ENCODE data around the gene IFT172. TPM values are rescaled to one million over a fixed set of nuclear protein-coding genes. Genes with fewer than 3 reads are reported as not detected.

IFT172 gene
- polyA plus RNA-seq, 2 of the 4 experiments (the other 2 are of a cell fraction), result 14.0 to 21.6 TPM

DNA sequence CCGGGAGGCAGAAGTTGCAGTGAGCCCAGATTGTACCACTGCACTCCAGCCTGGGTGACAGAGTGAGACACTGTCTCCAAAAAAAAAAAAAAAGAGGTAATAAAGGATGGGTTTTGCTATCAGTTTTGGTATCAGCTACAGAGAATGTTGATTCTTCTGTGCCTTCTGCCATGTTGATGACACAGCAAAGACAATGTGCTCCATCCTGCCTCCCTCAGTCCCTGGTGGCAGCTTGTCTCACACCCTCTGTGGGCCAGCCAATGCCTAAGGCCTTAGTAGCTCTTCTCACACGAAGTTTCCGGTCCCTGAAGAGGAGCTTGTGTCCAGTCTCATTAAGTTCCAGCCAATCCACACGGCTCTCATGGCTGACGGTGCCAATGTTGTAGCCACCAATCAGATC lies 17.6 kb downstream of the IFT172 start:
- no peak overlapping the region for H3K27ac ChIP-seq
- H3K4me3 ChIP-seq, result no peak overlapping the region
- peak in 1 of 2 experiments; percentile 23 for DNase-seq (ENCODE audit: low read depth in 1 of 2, low spot score in 1 of 2)
- peak; percentile 29 to 30; a peak in 1 of 6 replicates for ATAC-seq
- ChIA-PET POLR2A (no interaction called here), CTCF (interaction anchor here (0.6 to 1.5 kb wide), 6 partner anchors 8 to 1658 kb away, joined by 3 to 5 read pairs (median 3); no protein-coding TSS in a partner anchor)
- FAIRE-seq, result no peak
- H3K9me3 ChIP-seq, result no peaks in the 10 kb centered on the region
- 89% methylated on average over 5 of the region's 5 CpGs for WGBS (ENCODE audit: missing lambda C conversion rate)
- TF ChIP-seq, protein P1, sequence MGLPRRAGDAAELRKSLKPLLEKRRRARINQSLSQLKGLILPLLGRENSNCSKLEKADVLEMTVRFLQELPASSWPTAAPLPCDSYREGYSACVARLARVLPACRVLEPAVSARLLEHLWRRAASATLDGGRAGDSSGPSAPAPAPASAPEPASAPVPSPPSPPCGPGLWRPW (IDR thresholded peaks at IDR 0.05), result no peak
- H3K4me1 ChIP-seq, result no peaks in the 10 kb centered on the region
- H3K4me2 ChIP-seq, result no peak overlapping the region

DNA sequence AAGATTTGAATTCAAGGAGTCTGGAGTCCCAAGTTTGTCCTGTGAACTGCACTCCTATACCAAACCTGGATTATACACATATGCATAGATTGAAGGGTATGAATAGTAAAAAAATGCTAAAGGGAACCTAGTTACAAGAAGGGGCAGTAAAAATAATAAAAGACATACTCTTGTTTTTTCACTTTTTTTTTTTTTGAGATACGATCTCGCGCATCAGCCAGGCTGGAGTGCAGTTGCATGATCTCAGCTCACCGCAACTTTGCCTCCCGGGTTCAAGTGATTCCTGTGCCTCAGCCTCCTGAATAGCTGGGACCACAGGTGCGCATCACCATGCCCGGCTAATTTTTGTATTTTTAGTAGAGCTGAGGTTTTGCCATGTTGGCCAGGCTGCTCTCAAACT lies 25.1 kb downstream of the IFT172 start:
- H3K4me1 ChIP-seq, result no peaks in the 10 kb centered on the region

DNA sequence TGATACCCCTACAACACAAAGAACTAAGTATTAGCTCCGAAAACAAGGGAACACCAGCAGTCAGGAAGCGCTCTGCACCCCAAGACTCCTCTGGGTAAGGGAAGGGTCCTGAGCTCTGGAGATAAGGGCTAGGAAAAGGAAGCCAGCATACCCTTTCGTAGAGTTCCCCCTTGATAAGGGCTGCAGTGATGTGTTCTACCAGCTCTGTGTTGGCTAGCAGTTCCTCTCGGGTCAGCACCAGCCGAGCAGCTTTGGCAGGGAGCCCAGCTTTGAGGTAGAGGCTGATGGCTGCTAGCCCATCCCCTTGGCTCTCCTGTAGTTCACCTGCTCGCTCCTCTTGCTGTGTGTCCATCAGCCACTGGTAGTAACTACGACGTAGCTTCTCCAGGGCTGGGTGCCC lies 28.4 kb downstream of the IFT172 start:
- TF ChIP-seq ZC3H11A (IDR thresholded peaks at IDR 0.05), result no peak
- TF ChIP-seq NPAS2 (CRISPR knock-in tag; IDR thresholded peaks at IDR 0.05; ENCODE audit: borderline replicate concordance), result no peak
- no peak for TF ChIP-seq RFX5 (IDR thresholded peaks at IDR 0.05)
- no peak for TF ChIP-seq JUN (IDR thresholded peaks at IDR 0.05)
- no peak for TF ChIP-seq NFE2L2 (conservative IDR thresholded peaks at IDR 0.05; ENCODE audit: low read length)
- TF ChIP-seq HEYL (CRISPR knock-in tag; IDR thresholded peaks at IDR 0.05), result no peak
- CTCF ChIA-PET, result interaction anchor here (0.6 to 0.8 kb wide), 2 partner anchors 11 to 1691 kb away, joined by 3 read pairs; no protein-coding TSS in a partner anchor
- Histone ChIP-seq H3K27ac (no peak overlapping the region), H3K4me2 (no peak overlapping the region), H3K4me3 (no peak overlapping the region), H3K4me1 (no peaks in the 10 kb centered on the region), H3K9me3 (no peaks in the 10 kb centered on the region)
- POLR2A ChIA-PET, result interaction anchor here (0.6 kb wide), 1 partner anchor 31 kb away, joined by 4 read pairs; no protein-coding TSS in a partner anchor
- WGBS (ENCODE audit: missing lambda C conversion rate), result 83% methylated on average over 8 of the region's 8 CpGs
- ATAC-seq (no peak), DNase-seq (ENCODE audit: low read depth in 1 of 2, low spot score in 1 of 2) (no peak), FAIRE-seq (no peak)

More for the DNA sequence above, 25.1 kb downstream of the IFT172 start:
- no peak overlapping the region for H3K27ac ChIP-seq
- no peak for ATAC-seq
- H3K4me3 ChIP-seq, result no peak overlapping the region
- no peak for DNase-seq (ENCODE audit: low read depth in 1 of 2, low spot score in 1 of 2)
- no peaks in the 10 kb centered on the region for H3K9me3 ChIP-seq
- WGBS (ENCODE audit: missing lambda C conversion rate), result 94% methylated on average over 7 of the region's 7 CpGs
- POLR2A ChIA-PET, result no interaction called here
- CTCF ChIA-PET, result no interaction called here
- FAIRE-seq, result no peak
- TF ChIP-seq CBX2 (IDR thresholded peaks at IDR 0.05; ENCODE audit: borderline replicate concordance, low read depth) (no peak), FOSL2 (IDR thresholded peaks at IDR 0.05) (no peak), FOSL2 (CRISPR knock-in tag; IDR thresholded peaks at IDR 0.05) (no peak), ZC3H11A (IDR thresholded peaks at IDR 0.05) (no peak), JUN (IDR thresholded peaks at IDR 0.05) (no peak), HEYL (CRISPR knock-in tag; IDR thresholded peaks at IDR 0.05) (no peak)
- TF ChIP-seq, protein P2, sequence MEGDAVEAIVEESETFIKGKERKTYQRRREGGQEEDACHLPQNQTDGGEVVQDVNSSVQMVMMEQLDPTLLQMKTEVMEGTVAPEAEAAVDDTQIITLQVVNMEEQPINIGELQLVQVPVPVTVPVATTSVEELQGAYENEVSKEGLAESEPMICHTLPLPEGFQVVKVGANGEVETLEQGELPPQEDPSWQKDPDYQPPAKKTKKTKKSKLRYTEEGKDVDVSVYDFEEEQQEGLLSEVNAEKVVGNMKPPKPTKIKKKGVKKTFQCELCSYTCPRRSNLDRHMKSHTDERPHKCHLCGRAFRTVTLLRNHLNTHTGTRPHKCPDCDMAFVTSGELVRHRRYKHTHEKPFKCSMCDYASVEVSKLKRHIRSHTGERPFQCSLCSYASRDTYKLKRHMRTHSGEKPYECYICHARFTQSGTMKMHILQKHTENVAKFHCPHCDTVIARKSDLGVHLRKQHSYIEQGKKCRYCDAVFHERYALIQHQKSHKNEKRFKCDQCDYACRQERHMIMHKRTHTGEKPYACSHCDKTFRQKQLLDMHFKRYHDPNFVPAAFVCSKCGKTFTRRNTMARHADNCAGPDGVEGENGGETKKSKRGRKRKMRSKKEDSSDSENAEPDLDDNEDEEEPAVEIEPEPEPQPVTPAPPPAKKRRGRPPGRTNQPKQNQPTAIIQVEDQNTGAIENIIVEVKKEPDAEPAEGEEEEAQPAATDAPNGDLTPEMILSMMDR (IDR thresholded peaks at IDR 0.05), result no peak
- no peak overlapping the region for H3K4me2 ChIP-seq

DNA sequence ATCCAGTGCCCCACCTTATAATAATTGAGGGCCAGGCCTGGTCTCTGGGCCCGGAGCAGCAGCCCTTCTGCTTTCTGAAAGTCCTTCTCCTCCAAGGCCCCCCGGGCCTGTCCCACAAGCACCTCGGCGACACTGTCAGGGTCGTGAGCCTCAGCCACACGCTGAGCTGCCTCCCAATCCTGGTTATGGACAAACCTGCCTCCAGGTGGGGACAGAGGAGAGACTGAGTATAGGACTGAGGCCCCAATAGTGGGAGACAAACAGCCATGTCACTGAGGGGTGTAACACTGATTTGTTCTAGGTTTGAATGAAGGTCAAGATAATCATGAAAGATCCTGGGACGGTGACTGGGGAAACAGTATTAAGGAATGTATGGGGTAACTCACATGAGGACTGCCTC lies 35.6 kb downstream of the IFT172 start:
- POLR2A ChIA-PET, result no interaction called here
- DNase-seq (ENCODE audit: low read depth in 1 of 2, low spot score in 1 of 2), result no peak

DNA sequence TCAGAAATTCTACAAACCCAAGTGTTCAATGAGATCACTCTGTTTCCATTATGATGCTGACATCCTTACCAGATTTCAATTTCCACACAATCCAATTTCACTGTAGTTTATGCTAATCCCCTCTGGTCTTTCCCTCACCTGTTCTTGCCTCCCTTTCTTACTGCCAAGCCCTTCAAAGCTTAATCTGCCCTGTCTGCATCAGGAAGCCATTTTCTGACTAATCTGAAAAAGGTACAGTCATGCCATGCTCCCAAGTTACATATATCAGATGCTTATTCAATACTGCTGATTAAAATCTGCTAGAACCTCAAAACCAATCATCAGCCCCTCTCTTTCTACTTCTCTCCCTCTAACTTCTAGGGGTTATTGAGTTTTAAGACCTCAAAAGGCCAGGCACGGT lies 38.4 kb downstream of the IFT172 start:
- H3K4me1 ChIP-seq, result no peaks in the 10 kb centered on the region
- ChIA-PET CTCF (interaction anchor here (1.2 kb wide), 1 partner anchor 232 kb away, joined by 3 read pairs; no protein-coding TSS in a partner anchor), POLR2A (no interaction called here)
- WGBS (ENCODE audit: missing lambda C conversion rate), result 93% methylated on average over 1 of the region's 1 CpG
- no peak for DNase-seq (ENCODE audit: low read depth in 1 of 2, low spot score in 1 of 2)
- H3K9me3 ChIP-seq, result no peaks in the 10 kb centered on the region
- H3K27ac ChIP-seq, result no peak overlapping the region
- no peak for ATAC-seq
- H3K4me3 ChIP-seq, result no peak overlapping the region
- no peak overlapping the region for H3K4me2 ChIP-seq
- FAIRE-seq, result no peak
- TF ChIP-seq POLR2A (IDR thresholded peaks at IDR 0.05; ENCODE audit: low read length) (no peak), KDM5A (IDR thresholded peaks at IDR 0.05) (no peak), KDM1A (IDR thresholded peaks at IDR 0.05; ENCODE audit: low read depth) (no peak), FOSB (CRISPR knock-in tag; IDR thresholded peaks at IDR 0.05) (no peak), GATA3 (IDR thresholded peaks at IDR 0.05; ENCODE audit: borderline replicate concordance) (no peak), POLR2AphosphoS2 (conservative IDR thresholded peaks at IDR 0.05; ENCODE audit: low read length) (no peak), RARB (CRISPR knock-in tag; IDR thresholded peaks at IDR 0.05) (no peak), NR3C1 (IDR thresholded peaks at IDR 0.05) (no peak)
- TF ChIP-seq, protein P3, sequence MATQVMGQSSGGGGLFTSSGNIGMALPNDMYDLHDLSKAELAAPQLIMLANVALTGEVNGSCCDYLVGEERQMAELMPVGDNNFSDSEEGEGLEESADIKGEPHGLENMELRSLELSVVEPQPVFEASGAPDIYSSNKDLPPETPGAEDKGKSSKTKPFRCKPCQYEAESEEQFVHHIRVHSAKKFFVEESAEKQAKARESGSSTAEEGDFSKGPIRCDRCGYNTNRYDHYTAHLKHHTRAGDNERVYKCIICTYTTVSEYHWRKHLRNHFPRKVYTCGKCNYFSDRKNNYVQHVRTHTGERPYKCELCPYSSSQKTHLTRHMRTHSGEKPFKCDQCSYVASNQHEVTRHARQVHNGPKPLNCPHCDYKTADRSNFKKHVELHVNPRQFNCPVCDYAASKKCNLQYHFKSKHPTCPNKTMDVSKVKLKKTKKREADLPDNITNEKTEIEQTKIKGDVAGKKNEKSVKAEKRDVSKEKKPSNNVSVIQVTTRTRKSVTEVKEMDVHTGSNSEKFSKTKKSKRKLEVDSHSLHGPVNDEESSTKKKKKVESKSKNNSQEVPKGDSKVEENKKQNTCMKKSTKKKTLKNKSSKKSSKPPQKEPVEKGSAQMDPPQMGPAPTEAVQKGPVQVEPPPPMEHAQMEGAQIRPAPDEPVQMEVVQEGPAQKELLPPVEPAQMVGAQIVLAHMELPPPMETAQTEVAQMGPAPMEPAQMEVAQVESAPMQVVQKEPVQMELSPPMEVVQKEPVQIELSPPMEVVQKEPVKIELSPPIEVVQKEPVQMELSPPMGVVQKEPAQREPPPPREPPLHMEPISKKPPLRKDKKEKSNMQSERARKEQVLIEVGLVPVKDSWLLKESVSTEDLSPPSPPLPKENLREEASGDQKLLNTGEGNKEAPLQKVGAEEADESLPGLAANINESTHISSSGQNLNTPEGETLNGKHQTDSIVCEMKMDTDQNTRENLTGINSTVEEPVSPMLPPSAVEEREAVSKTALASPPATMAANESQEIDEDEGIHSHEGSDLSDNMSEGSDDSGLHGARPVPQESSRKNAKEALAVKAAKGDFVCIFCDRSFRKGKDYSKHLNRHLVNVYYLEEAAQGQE (IDR thresholded peaks at IDR 0.05), result no peak
- TF ChIP-seq, protein P4, sequence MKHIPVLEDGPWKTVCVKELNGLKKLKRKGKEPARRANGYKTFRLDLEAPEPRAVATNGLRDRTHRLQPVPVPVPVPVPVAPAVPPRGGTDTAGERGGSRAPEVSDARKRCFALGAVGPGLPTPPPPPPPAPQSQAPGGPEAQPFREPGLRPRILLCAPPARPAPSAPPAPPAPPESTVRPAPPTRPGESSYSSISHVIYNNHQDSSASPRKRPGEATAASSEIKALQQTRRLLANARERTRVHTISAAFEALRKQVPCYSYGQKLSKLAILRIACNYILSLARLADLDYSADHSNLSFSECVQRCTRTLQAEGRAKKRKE (CRISPR knock-in tag; IDR thresholded peaks at IDR 0.05; ENCODE audit: low read depth), result no peak

More for the DNA sequence above, 35.6 kb downstream of the IFT172 start:
- Histone ChIP-seq H3K4me2 (no peak overlapping the region), H3K4me1 (no peaks in the 10 kb centered on the region), H3K4me3 (no peak overlapping the region), H3K27ac (no peak overlapping the region), H3K9me3 (no peaks in the 10 kb centered on the region)
- ATAC-seq (peak in 1 of 2 experiments; percentile 49; a peak in 3 of 6 replicates), FAIRE-seq (no peak)
- CTCF ChIA-PET, result interaction anchor here (2.5 kb wide), 1 partner anchor 46 kb away, joined by 8 read pairs; no protein-coding TSS in a partner anchor
- TF ChIP-seq RAD21 (conservative IDR thresholded peaks at IDR 0.05 in 1 of 2, IDR thresholded peaks at IDR 0.05 in 1 of 2), result 0 out of 5 replicates have a peak, but pooled peaks of 1 of the 2 experiments have one; percentile 4
- TF ChIP-seq NPAS2 (CRISPR knock-in tag; IDR thresholded peaks at IDR 0.05; ENCODE audit: borderline replicate concordance), result no peak
- WGBS (ENCODE audit: missing lambda C conversion rate), result 87% methylated on average over 7 of the region's 7 CpGs
